HG02970 (cell line): ENCODE measurements around the gene SURF4.
"Not testable (repeated sequence)": the region's sequence is repeated elsewhere in the genome, so short reads cannot be mapped to it uniquely, and the experiment has no call there.

Source experiments
- ATAC-seq: cut with Tn5 transposase; IDR thresholded peaks from one replicate; pipeline ENCODE4 v1.9.1; 2021; ENCODE audit warnings: mild to moderate bottlenecking, moderate library complexity, moderate number of reproducible peaks; ENCODE audit not compliant: unreplicated experiment, low FRiP score

SURF4 gene

GRCh38 chr9:133377721-133378216 is 1.9 kb upstream of the SURF4 start:
- no peak for ATAC-seq

- not testable (repeated sequence) for ATAC-seq
These were observed 1.4 kb upstream of the SURF4 start for GRCh38 chr9:133377280-133377679.

- peak; percentile 16 for ATAC-seq
These were observed 640 bp downstream of the SURF4 start for GRCh38 chr9:133375116-133375723.

GRCh38 chr9:133374612-133375115 is 1.2 kb downstream of the SURF4 start:
- no peak for ATAC-seq

- ATAC-seq: no peak
These were observed 3.7 kb downstream of the SURF4 start for GRCh38 chr9:133372144-133372543.

- no peak for ATAC-seq
These were observed 4.6 kb downstream of the SURF4 start for GRCh38 chr9:133371261-133371711.

GRCh38 chr9:133370685-133371084 is 5.2 kb downstream of the SURF4 start:
- no peak for ATAC-seq

- ATAC-seq: no peak
These were observed 5.9 kb downstream of the SURF4 start for GRCh38 chr9:133369933-133370332.

GRCh38 chr9:133369422-133369821 is 6.4 kb downstream of the SURF4 start:
- no peak for ATAC-seq

- no peak for ATAC-seq
These were observed 7.5 kb downstream of the SURF4 start for GRCh38 chr9:133368249-133368881.

GRCh38 chr9:133367778-133368177 is 8.1 kb downstream of the SURF4 start:
- ATAC-seq: no peak

- no peak for ATAC-seq
These were observed 8.6 kb downstream of the SURF4 start for GRCh38 chr9:133367221-133367620.

- ATAC-seq: no peak
These were observed 9.4 kb downstream of the SURF4 start for GRCh38 chr9:133366435-133366834.

- no peak for ATAC-seq
These were observed 13.4 kb downstream of the SURF4 start for GRCh38 chr9:133362359-133363044.

- ATAC-seq: no peak
These were observed 14.3 kb downstream of the SURF4 start for GRCh38 chr9:133361507-133362092.

GRCh38 chr9:133360400-133361393 is 15.2 kb downstream of the SURF4 start:
- no peak for ATAC-seq

GRCh38 chr9:133359399-133360175 is 16.3 kb downstream of the SURF4 start:
- no peak for ATAC-seq

GRCh38 chr9:133357656-133358055 is 18.2 kb downstream of the SURF4 start:
- no peak for ATAC-seq
